Esophagus squamous epithelium (tissue), 5 donors: Measurements from ENCODE around the gene CDK5RAP2. TPM values are rescaled to one million over a fixed set of nuclear protein-coding genes. Genes with fewer than 3 reads are reported as not detected.
"Not testable (repeated sequence)": the region's sequence is repeated elsewhere in the genome, so short reads cannot be mapped to it uniquely, and the experiment has no call there.

Source experiments
- DNase-seq: peaks from one replicate; lab custom pipeline; 2025; lab: John Stamatoyannopoulos, UW
- H3K27ac ChIP-seq, 4 donors: fragments of 200-600 bp; sonication (generic); one replicate each; pipeline ENCODE4 v1.5.1; 2016 to 2019; ENCODE audit warnings: mild to moderate bottlenecking in 1 of 4
- H3K27me3 ChIP-seq, 4 donors: fragments of 200-600 bp; sonication (generic); 1 replicate in 3 of 4; 2 replicates in 1 of 4; pipeline versions ENCODE4 v1.5.1 to v1.6.0; 2017 to 2021; ENCODE audit warnings: antibody characterized with exemption in 1 of 4
- H3K36me3 ChIP-seq, 3 donors: fragments of 200-600 bp; sonication (generic); one replicate each; pipeline ENCODE4 v1.5.1; 2016 to 2019
- H3K4me1 ChIP-seq, 3 donors: fragments of 200-600 bp; sonication (generic); one replicate each; pipeline ENCODE4 v1.5.1; 2017 to 2019
- H3K4me3 ChIP-seq, 4 donors: fragments of 200-600 bp; sonication (generic); 1 replicate in 3 of 4; 2 replicates in 1 of 4; pipeline ENCODE4 v1.5.1; 2016 to 2019; ENCODE audit warnings: mild to moderate bottlenecking in 2 of 4, moderate library complexity in 1 of 4
- H3K9me3 ChIP-seq, 3 donors: fragments of 200-600 bp; sonication (generic); one replicate each; pipeline ENCODE4 v1.5.1; 2016 to 2019
- POLR2A ChIP-seq, 4 donors: fragments of 450-650 bp; IDR thresholded peaks; one replicate each; pipeline ENCODE4 v1.6.1; 2017; ENCODE audit warnings: antibody characterized with exemption in 4 of 4, mild to moderate bottlenecking in 4 of 4, moderate library complexity in 3 of 4
- WGBS, 2 donors: methylation state at CpG; one replicate each; pipeline ENCODE4 v1.1.5; 2018; 5-methylcytosine and 5-hydroxymethylcytosine counted together
- intact Hi-C: fragments of 100-400 bp; cut with DNase I; formaldehyde crosslinking; loops from one replicate; pipeline ENCODE4 v1.15.0; 2022
- total RNA-seq, 4 donors: library from RNA; depleted of rRNA; stranded (reverse); fragments of >200 nt; gene quantifications; one replicate each; pipeline ENCODE4 v1.1.0, GENCODE V29; 2016
- TF ChIP-seq, protein P1 (sequence below), 6 experiments: fragments of 450-650 bp in 4 of 6; fragments of 200-600 bp in 2 of 6; sonication (generic) in 2 of 6; IDR thresholded peaks; one replicate each; pipeline ENCODE4 v1.5.1; 2016 to 2019; ENCODE audit warnings: antibody characterized with exemption in 6 of 6, mild to moderate bottlenecking in 4 of 6, moderate library complexity in 4 of 6
- donor health status: DM: yes; HTN: yes; CAD: no.

CDK5RAP2 gene
- total RNA-seq, 4 donors from 2014 or later, result 23.2 to 41.2 (median 33.8) TPM

DNA sequence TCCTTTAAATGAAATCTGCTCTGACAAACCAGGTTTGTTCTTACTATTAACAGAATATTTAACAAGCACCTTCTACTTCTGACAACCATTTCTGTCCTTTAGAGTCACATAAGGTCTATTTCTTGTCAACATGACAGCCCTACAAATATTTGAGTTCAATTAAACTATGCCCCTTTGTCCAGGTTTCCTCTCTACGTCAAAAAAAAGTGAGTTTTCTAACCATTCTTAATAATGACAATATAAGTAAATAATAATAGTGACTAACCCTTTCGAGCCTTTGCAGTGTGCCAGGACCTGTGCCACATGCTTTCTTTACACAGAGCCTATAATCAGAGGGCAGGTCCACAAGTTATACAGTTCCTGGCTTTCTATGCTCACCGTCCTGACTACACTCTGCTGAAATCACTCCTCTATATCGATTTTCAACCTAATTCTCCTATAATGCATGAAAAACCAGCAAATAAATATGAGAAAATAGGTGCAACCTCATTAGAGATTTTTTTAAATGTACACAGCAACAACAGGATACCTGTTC lies 115.0 kb downstream of the CDK5RAP2 start:
- H3K9me3 ChIP-seq, result no peaks in the 10 kb centered on the region
- no peaks in the 10 kb centered on the region for H3K27me3 ChIP-seq
- no peak overlapping the region for H3K4me3 ChIP-seq
- intact Hi-C loops, result no loop called here
- no peaks in the 10 kb centered on the region for H3K4me1 ChIP-seq
- DNase-seq, result no peak
- peaks cover 0 to 90% (median 0%) of the 10 kb centered on the region in 3 donors for H3K36me3 ChIP-seq
- no peak overlapping the region for H3K27ac ChIP-seq
- WGBS, 2 donors, result 87 to 89% methylated on average over 4 of the region's 4 CpGs
- TF ChIP-seq POLR2A (IDR thresholded peaks at IDR 0.05), result no peak
- TF ChIP-seq, protein P1, sequence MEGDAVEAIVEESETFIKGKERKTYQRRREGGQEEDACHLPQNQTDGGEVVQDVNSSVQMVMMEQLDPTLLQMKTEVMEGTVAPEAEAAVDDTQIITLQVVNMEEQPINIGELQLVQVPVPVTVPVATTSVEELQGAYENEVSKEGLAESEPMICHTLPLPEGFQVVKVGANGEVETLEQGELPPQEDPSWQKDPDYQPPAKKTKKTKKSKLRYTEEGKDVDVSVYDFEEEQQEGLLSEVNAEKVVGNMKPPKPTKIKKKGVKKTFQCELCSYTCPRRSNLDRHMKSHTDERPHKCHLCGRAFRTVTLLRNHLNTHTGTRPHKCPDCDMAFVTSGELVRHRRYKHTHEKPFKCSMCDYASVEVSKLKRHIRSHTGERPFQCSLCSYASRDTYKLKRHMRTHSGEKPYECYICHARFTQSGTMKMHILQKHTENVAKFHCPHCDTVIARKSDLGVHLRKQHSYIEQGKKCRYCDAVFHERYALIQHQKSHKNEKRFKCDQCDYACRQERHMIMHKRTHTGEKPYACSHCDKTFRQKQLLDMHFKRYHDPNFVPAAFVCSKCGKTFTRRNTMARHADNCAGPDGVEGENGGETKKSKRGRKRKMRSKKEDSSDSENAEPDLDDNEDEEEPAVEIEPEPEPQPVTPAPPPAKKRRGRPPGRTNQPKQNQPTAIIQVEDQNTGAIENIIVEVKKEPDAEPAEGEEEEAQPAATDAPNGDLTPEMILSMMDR (IDR thresholded peaks at IDR 0.05), result no peak

DNA sequence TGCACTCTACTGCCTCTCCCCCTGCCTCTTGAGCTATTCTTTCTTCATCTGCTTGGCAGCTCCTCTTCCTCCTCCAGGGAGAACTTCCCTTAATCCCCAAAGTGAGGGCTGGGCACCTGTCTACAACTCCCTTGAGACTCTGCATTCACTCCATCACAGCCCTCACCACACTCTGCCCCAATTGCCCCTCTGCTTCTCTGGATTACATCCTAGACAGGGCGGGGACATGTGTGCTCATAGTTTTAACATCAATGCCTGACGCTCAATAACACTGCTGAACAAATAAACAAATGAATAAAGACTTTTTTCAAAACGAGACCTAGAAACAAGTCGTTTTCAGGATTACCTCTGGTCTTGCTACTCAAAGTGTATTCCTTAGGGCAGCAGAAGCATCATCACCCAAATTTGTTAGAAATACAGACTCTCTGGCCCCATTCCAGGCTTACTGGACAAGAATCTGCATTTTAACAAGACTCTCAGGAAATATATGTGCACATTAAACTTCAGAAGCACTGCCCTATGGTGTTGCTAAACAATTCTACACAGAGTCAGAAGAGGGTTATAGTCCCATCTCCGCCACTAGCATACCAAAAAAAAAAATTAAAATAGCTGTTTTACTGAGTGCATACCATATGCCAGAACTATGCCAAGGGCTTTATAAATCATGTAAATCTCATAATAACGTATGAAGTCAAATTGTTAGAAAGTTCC lies 115.6 kb downstream of the CDK5RAP2 start:
- no peak overlapping the region for H3K27ac ChIP-seq

DNA sequence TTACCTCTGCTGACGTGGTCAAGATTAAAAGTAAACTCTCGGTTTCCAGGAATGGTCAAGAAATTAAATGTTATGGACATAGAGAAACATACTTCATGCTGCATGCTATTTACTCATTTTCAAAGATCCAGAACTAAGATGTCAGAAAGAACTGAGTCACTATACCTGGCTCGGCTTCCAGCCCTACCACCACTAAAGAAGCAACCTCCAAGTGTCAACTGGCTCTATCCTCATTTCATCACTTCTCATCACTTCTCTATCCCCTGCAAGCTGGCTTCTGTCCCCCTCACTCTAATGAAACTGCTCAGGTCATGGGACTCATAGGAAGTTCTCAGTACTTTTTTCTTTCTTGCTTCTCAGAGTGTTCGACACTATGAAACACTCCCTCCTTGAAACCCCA lies 116.2 kb downstream of the CDK5RAP2 start:
- TF ChIP-seq, protein P1 (IDR thresholded peaks at IDR 0.05), result no peak
- no peak for TF ChIP-seq POLR2A (IDR thresholded peaks at IDR 0.05)
- intact Hi-C loops, result no loop called here
- no peak for DNase-seq
- H3K9me3 ChIP-seq, result no peaks in the 10 kb centered on the region
- H3K4me1 ChIP-seq, result no peaks in the 10 kb centered on the region
- H3K4me3 ChIP-seq, result no peak overlapping the region
- WGBS, 2 donors, result 74 to 84% methylated on average over 4 of the region's 4 CpGs
- H3K27ac ChIP-seq, result peak overlapping the region in 1 of 4 donors; percentile 3
- no peaks in the 10 kb centered on the region for H3K27me3 ChIP-seq
- H3K36me3 ChIP-seq, result peaks cover 0 to 90% (median 0%) of the 10 kb centered on the region in 3 donors

More for the DNA sequence above, 115.6 kb downstream of the CDK5RAP2 start:
- Histone ChIP-seq H3K36me3 (peaks cover 0 to 90% (median 0%) of the 10 kb centered on the region in 3 donors), H3K9me3 (no peaks in the 10 kb centered on the region), H3K27me3 (no peaks in the 10 kb centered on the region), H3K4me3 (no peak overlapping the region), H3K4me1 (no peaks in the 10 kb centered on the region)
- intact Hi-C loops, result no loop called here
- no peak for DNase-seq
- 68 to 79% methylated on average over 5 to 6 of the region's 6 CpGs for WGBS, 2 donors
- TF ChIP-seq, protein P1 (IDR thresholded peaks at IDR 0.05), result no peak
- no peak for TF ChIP-seq POLR2A (IDR thresholded peaks at IDR 0.05)

DNA sequence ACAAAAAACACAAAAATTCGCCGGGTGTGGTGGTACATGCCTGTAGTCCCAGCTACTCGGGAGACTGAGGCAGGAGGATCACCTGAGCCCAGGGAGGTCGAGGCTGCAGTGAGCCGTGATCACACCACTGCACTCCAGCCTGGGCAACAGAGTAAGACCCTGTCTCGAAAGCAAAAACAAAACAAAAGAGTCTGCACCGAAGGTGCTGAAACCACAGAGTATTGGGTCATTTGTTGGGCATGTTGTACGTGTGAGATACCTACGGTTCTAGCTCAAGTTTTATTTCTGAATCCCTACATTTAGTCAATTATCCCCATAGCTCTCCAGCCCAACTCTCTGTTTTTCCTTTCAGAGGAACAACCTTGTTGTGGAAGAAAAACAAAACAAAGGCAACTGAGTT lies 118.3 kb downstream of the CDK5RAP2 start:
- DNase-seq, H3K27ac ChIP-seq, intact Hi-C loops, H3K27me3 ChIP-seq, H3K4me3 ChIP-seq, H3K4me1 ChIP-seq, H3K9me3 ChIP-seq: not testable (repeated sequence)
- WGBS, 2 donors, result 98 to 100% methylated on average over 8 to 9 of the region's 9 CpGs
- peaks cover 0 to 90% (median 0%) of the 10 kb centered on the region in 3 donors for H3K36me3 ChIP-seq

DNA sequence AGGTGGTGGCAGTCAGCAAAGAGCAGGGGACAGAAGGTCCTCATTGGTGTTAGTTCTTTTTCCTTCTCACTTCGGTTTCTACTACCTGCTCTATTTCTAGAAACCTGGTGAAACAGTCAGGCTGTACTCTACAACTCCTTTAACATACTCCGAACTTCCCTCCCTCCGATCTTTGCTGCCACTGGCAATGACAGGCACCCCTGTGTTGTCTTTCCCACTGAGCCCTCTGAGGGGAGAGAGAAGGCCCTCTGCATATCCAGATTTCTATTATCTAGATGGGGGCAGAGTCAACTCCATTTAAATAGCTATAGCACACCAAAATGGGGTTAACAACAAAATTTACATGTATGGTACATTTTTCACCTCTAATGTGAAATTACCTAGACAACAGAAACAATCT lies 123.7 kb downstream of the CDK5RAP2 start:
- Histone ChIP-seq H3K27ac (no peak overlapping the region), H3K4me3 (no peak overlapping the region), H3K9me3 (no peaks in the 10 kb centered on the region), H3K4me1 (no peaks in the 10 kb centered on the region), H3K36me3 (peaks cover 0 to 99% (median 0%) of the 10 kb centered on the region in 3 donors), H3K27me3 (no peaks in the 10 kb centered on the region)
- no peak for DNase-seq
- intact Hi-C loops, result no loop called here
- 92 to 98% methylated on average over 3 of the region's 3 CpGs for WGBS, 2 donors
- no peak for TF ChIP-seq POLR2A (IDR thresholded peaks at IDR 0.05)
- TF ChIP-seq, protein P1 (IDR thresholded peaks at IDR 0.05), result no peak
